ENCODE data around the gene IDS.
"Not testable (repeated sequence)": the region's sequence is repeated elsewhere in the genome, so short reads cannot be mapped to it uniquely, and the experiment has no call there.

Gene IDS

GRCh38 chrX:149534926-149535602 lies 30.0 kb upstream of the IDS start:
- not testable (repeated sequence) for ATAC-seq

GRCh38 chrX:149533999-149534398 lies 28.9 kb upstream of the IDS start:
- ATAC-seq: not testable (repeated sequence)

GRCh38 chrX:149532868-149533267 lies 27.8 kb upstream of the IDS start:
- ATAC-seq: not testable (repeated sequence)

GRCh38 chrX:149531599-149531998 lies 26.5 kb upstream of the IDS start:
- ATAC-seq: no peak
- no peak for TF ChIP-seq ZNF565 (CRISPR knock-in tag; conservative IDR thresholded peaks at IDR 0.05; ENCODE audit: low read depth)
- no peak for TF ChIP-seq ZNF70 (CRISPR knock-in tag; IDR thresholded peaks at IDR 0.05)
- TF ChIP-seq TSHZ2 (CRISPR knock-in tag; IDR thresholded peaks at IDR 0.05): no peak
- TF ChIP-seq PATZ1 (CRISPR knock-in tag; IDR thresholded peaks at IDR 0.05; ENCODE audit: borderline replicate concordance): no peak
- no peak for TF ChIP-seq CSDC2 (CRISPR knock-in tag; IDR thresholded peaks at IDR 0.05)
- no peak for TF ChIP-seq ZNF8 (CRISPR knock-in tag; IDR thresholded peaks at IDR 0.05)
- TF ChIP-seq RARB (CRISPR knock-in tag; IDR thresholded peaks at IDR 0.05): no peak
- TF ChIP-seq ZFP3 (CRISPR knock-in tag; IDR thresholded peaks at IDR 0.05): no peak
- TF ChIP-seq ESRRG (CRISPR knock-in tag; IDR thresholded peaks at IDR 0.05): no peak
- no peak for TF ChIP-seq ARNTL (CRISPR knock-in tag; IDR thresholded peaks at IDR 0.05; ENCODE audit: borderline replicate concordance, low read depth)
- no peak for TF ChIP-seq OSR1 (CRISPR knock-in tag; IDR thresholded peaks at IDR 0.05)
- TF ChIP-seq TCF4 (CRISPR knock-in tag; IDR thresholded peaks at IDR 0.05; ENCODE audit: borderline replicate concordance): no peak
- no peak for TF ChIP-seq BACH2 (CRISPR knock-in tag; IDR thresholded peaks at IDR 0.05; ENCODE audit: borderline replicate concordance)
- no peak for TF ChIP-seq PPARA (CRISPR knock-in tag; IDR thresholded peaks at IDR 0.05; ENCODE audit: borderline replicate concordance)
- TF ChIP-seq ZC3H10 (CRISPR knock-in tag; IDR thresholded peaks at IDR 0.05): no peak
- no peak for TF ChIP-seq POU6F1 (CRISPR knock-in tag; IDR thresholded peaks at IDR 0.05; ENCODE audit: borderline replicate concordance, low read depth)
- no peak for TF ChIP-seq CREB5 (CRISPR knock-in tag; IDR thresholded peaks at IDR 0.05; ENCODE audit: low read depth)
- TF ChIP-seq TOX (CRISPR knock-in tag; IDR thresholded peaks at IDR 0.05; ENCODE audit: borderline replicate concordance): no peak
- TF ChIP-seq GLIS3 (CRISPR knock-in tag; IDR thresholded peaks at IDR 0.05): no peak
- TF ChIP-seq CSRNP3 (CRISPR knock-in tag; IDR thresholded peaks at IDR 0.05): no peak
